Measurements from ENCODE around the gene PAX3.

PAX3 gene

DNA sequence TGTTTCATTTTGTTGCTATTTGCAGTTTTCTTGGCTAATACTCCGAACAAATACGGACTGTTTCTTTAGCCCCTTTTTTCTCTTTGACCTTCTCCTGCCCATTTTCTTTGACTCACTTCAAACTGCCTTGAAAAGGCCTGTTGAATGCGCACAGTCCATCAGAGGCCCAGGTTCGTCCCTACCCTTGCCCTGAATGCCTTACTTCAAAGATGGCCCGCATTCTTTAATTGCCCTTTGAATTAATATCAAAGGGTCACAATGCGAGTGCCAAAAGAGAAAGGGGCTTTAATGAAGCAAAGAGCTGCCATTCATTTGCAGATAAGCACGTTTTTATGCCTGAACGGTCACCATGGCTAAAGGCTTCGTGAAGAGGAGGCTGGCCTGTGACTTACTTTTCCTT, 29.7 kb downstream of the PAX3 start:
- no peak for TF ChIP-seq CTCF (IDR thresholded peaks at IDR 0.05)
- H3K36me3 ChIP-seq = no peaks in the 10 kb centered on the region
- no peaks in the 10 kb centered on the region for H3K4me1 ChIP-seq
- DNase-seq = no peak
- H3K27ac ChIP-seq = no peak overlapping the region
- intact Hi-C loops (cut with DNase I; ENCODE audit: low total_unique reads) = no loop called here
- no peak overlapping the region for H3K4me3 ChIP-seq
- no peaks in the 10 kb centered on the region for H3K27me3 ChIP-seq
- no peaks in the 10 kb centered on the region for H3K9me3 ChIP-seq

DNA sequence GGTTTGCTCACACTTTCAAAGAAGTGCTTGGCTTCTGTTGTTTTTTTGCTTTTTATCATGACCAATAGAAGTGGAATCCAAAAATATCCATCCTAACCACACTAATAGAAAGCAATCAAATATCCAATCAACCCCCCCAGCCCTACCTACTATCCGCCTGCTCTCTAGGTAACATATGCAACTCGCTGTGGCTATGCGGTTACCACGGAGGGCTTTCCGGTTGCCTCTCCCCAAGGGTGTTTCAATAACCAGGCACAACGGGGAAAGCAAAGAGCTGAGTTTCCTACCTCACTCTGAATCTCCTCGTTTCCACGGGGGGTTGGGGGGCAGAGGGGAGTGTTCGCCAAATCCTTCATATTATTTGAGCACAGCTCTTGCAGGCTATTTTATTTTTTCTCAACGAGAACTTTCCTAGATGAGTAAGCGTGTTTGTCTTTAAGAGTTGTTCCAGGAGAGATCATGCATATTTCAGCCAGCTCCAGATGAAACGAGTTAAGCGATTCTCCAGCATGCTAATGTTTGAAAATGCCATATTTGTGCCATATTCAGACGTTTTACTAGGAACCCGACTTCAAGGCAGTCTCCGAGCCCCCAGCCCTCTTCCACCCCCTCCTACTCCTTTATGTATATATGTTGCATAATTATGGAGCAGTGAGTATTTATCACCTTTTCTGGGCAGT, 30.3 kb downstream of the PAX3 start:
- intact Hi-C loops (cut with DNase I; ENCODE audit: low total_unique reads) = no loop called here
- no peak for DNase-seq
- Histone ChIP-seq H3K36me3 (no peaks in the 10 kb centered on the region), H3K27ac (no peak overlapping the region), H3K27me3 (no peaks in the 10 kb centered on the region), H3K4me1 (no peaks in the 10 kb centered on the region), H3K9me3 (no peaks in the 10 kb centered on the region), H3K4me3 (no peak overlapping the region)
- TF ChIP-seq CTCF (IDR thresholded peaks at IDR 0.05) = no peak

DNA sequence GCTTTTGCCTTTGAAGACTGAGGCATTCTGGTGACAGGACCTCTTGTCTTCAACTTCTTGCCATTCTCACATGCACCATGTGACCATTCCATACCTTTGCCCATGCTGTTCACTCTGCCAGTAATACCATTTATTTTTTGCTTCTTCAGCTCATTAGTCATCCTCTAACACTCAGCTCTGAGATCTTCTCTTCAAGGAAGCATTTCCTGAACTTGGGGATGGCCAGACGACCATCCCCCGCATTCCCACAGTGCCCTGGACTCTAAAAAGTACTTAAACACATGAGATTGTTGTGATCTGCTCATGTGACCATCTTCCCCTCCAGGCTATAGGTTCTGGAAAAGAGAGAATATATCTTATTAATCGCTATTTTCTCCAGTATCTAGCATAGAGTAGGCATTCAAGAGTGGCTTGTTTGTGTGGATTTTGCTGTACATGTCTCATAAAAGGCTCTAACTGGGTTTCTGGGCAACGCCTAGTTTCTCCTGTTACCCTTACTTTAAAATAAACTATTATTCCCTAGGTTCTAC, 33.9 kb downstream of the PAX3 start:
- Histone ChIP-seq H3K27ac (no peak overlapping the region), H3K9me3 (no peaks in the 10 kb centered on the region), H3K36me3 (no peaks in the 10 kb centered on the region), H3K4me1 (no peaks in the 10 kb centered on the region), H3K4me3 (no peak overlapping the region), H3K27me3 (no peaks in the 10 kb centered on the region)
- intact Hi-C loops (cut with DNase I; ENCODE audit: low total_unique reads) = no loop called here
- no peak for DNase-seq
- TF ChIP-seq CTCF (IDR thresholded peaks at IDR 0.05) = no peak

DNA sequence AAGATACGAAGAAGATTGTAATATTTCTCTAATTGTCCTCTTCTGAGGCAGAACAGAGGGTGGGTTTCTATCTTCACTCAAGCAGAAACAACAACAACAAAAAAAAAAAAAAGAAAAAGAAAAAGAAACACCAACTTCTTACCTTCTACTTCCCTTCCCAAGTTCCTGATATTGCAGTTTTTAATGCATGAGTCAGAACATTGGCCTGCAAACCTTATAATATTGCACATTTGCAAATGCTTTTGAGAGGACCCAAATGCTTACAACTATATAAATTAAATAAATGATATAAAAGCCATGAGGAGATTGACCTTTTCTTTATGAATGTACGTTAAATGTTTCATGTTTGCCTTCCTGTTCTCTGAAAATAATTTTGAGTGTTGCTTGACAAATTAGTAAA, 37.3 kb downstream of the PAX3 start:
- Histone ChIP-seq H3K36me3 (no peaks in the 10 kb centered on the region), H3K27me3 (no peaks in the 10 kb centered on the region), H3K9me3 (no peaks in the 10 kb centered on the region), H3K4me3 (no peak overlapping the region), H3K27ac (no peak overlapping the region), H3K4me1 (no peaks in the 10 kb centered on the region)
- DNase-seq = no peak
- no peak for TF ChIP-seq CTCF (IDR thresholded peaks at IDR 0.05)
- intact Hi-C loops (cut with DNase I; ENCODE audit: low total_unique reads) = no loop called here

DNA sequence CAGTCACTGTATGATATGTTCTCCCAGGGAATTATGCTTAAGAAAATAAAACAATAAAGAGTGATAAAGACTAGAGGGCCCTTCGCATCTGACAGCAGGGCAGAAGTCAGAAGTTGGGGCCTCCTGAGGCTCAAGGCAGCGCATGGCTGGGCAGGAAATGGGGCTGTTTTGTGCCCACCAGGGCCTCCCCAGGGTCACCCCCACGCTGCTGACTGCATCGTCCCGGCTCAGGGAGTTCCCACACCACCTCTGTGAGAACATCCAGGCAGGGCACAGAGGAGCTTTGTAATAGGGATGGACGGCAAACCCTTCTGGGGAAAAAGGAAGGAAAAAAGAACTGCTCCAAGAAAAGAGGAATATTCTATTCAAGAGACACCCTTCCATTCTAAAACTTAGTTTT, 41.2 kb downstream of the PAX3 start:
- intact Hi-C loops (cut with DNase I; ENCODE audit: low total_unique reads) = no loop called here
- Histone ChIP-seq H3K9me3 (no peaks in the 10 kb centered on the region), H3K27me3 (no peaks in the 10 kb centered on the region), H3K36me3 (no peaks in the 10 kb centered on the region), H3K4me3 (no peak overlapping the region), H3K27ac (no peak overlapping the region), H3K4me1 (no peaks in the 10 kb centered on the region)
- TF ChIP-seq CTCF (IDR thresholded peaks at IDR 0.05) = no peak
- no peak for DNase-seq

DNA sequence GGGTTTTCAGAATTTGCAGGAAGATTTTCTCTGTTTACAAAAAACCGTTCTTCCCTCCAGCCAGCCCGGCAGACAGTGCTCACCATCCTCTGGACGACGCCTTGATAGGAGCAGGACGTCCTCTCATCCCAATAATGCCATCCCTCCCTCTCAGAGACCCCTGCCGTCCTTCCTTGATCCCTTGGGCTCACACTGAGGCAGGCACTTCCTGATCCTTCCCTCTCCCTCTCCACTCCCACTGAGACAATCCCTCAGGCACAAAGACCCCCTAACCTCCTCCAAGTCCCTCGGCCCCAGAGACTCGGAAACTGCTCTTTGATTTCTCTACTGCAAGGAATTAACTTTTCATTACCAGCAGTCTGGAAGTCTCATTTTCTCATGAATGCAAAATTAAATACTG, 42.5 kb downstream of the PAX3 start:
- intact Hi-C loops (cut with DNase I; ENCODE audit: low total_unique reads) = no loop called here
- H3K4me1 ChIP-seq = no peaks in the 10 kb centered on the region
- H3K4me3 ChIP-seq = no peak overlapping the region
- no peaks in the 10 kb centered on the region for H3K9me3 ChIP-seq
- H3K27me3 ChIP-seq = no peaks in the 10 kb centered on the region
- TF ChIP-seq CTCF (IDR thresholded peaks at IDR 0.05) = no peak
- H3K27ac ChIP-seq = no peak overlapping the region
- DNase-seq = no peak
- no peaks in the 10 kb centered on the region for H3K36me3 ChIP-seq

All from tibial artery (tissue), 4 donors.